Panc1 (cell line): ENCODE results near the gene KRTAP5-1. TPM values are rescaled to one million over a fixed set of nuclear protein-coding genes. Genes with fewer than 3 reads are reported as not detected.

ENCODE experiments used
- ATAC-seq: fragments of 200-7000 bp; cut with Tn5 transposase; 2 replicates; pipeline ENCODE4 v1.9.1; 2020; ENCODE audit warnings: mild to moderate bottlenecking, moderate library complexity
- BruUV-seq: library from RNA; stranded (reverse); fragments of 400-500 nt; replicated peaks from 2 replicates; lab custom pipeline; 2021; lab: Mats Ljungman, UMichigan
- CTCF ChIA-PET: fragments of 300-600 bp; sonication (Branson Sonifier 250); formaldehyde crosslinking; loops from one replicate; lab custom pipeline; 2022; ENCODE audit warnings: antibody characterized with exemption; lab: Charles Lee
- POLR2A ChIA-PET: fragments of 300-600 bp; sonication (Branson Sonifier 250); formaldehyde crosslinking; loops from one replicate; lab custom pipeline; 2022; ENCODE audit warnings: antibody characterized with exemption; lab: Charles Lee
- DNase-seq: peaks from one replicate; pipeline ENCODE4 v3.0.0-alpha.2; 2010; ENCODE audit warnings: low read depth, low spot score
- H3K27ac ChIP-seq: 2 replicates; pipeline ENCODE4 v1.5.1; 2011; ENCODE audit warnings: mild to moderate bottlenecking, low read length, inconsistent platforms
- H3K27me3 ChIP-seq: fragments of 200-500 bp; sonication (Bioruptor generic); 2 replicates; pipeline ENCODE4 v1.6.0; 2014; ENCODE audit warnings: low read length, inconsistent platforms; ENCODE audit not compliant: control insufficient read depth, insufficient read depth
- H3K36me3 ChIP-seq: fragments of 200-500 bp; sonication (Bioruptor generic); 2 replicates; pipeline ENCODE4 v1.5.1; 2014; ENCODE audit warnings: inconsistent platforms, mild to moderate bottlenecking, low read length, moderate library complexity; ENCODE audit not compliant: control insufficient read depth, insufficient read depth
- H3K4me1 ChIP-seq: 2 replicates; pipeline ENCODE4 v1.5.1; 2011; ENCODE audit warnings: inconsistent platforms, mild to moderate bottlenecking, low read length, moderate library complexity; ENCODE audit not compliant: control insufficient read depth, insufficient read depth
- H3K4me3 ChIP-seq, 2 experiments: 2 replicates each; pipeline ENCODE4 v1.5.1; 2011 to 2012; ENCODE audit warnings: low read depth in 2 of 2, low read length in 2 of 2, mild to moderate bottlenecking in 2 of 2, inconsistent platforms in 1 of 2, moderate library complexity in 1 of 2
- H3K9me3 ChIP-seq: fragments of 200-500 bp; sonication (Bioruptor generic); 2 replicates; pipeline ENCODE4 v1.5.1; 2014; ENCODE audit warnings: low read depth, mild to moderate bottlenecking, inconsistent platforms, low read length, moderate library complexity; ENCODE audit not compliant: control insufficient read depth, insufficient read depth
- CTCF ChIP-seq: fragments of 450-650 bp; IDR thresholded peaks from 2 replicates; pipeline ENCODE4 v1.5.1; 2017; ENCODE audit warnings: mild to moderate bottlenecking
- POLR2AphosphoS5 ChIP-seq: IDR thresholded peaks from 2 replicates; pipeline ENCODE4 v1.6.1; 2012; ENCODE audit warnings: mild to moderate bottlenecking, low read depth, low read length, moderate library complexity
- REST ChIP-seq, 2 experiments: IDR thresholded peaks; 2 replicates each; pipeline ENCODE4 v1.6.1; 2011 to 2012; ENCODE audit warnings: low read depth in 2 of 2, control low read depth in 1 of 2, low read length in 1 of 2, mild to moderate bottlenecking in 1 of 2, moderate library complexity in 1 of 2; ENCODE audit not compliant: insufficient read depth in 1 of 2
- SIN3A ChIP-seq: IDR thresholded peaks from 2 replicates; pipeline ENCODE4 v1.6.1; 2012; ENCODE audit warnings: low read depth, mild to moderate bottlenecking, low read length, moderate library complexity, borderline replicate concordance; ENCODE audit not compliant: insufficient read depth
- TCF7L2 ChIP-seq: IDR thresholded peaks from 2 replicates; pipeline ENCODE4 v1.6.1; 2011; ENCODE audit warnings: mild to moderate bottlenecking, low read depth, low read length, inconsistent platforms
- in situ Hi-C: cut with HindIII; loops from 2 replicates; pipeline ENCODE4 v1.10.0; 2016; ENCODE audit warnings: low sequenced_read_pairs, low pct_unique_long_range_greater_than_20kb
- intact Hi-C: fragments of 100-400 bp; cut with micrococcal nuclease; formaldehyde crosslinking; loops from one replicate; pipeline ENCODE4 v1.10.0; 2022; ENCODE audit not compliant: unreplicated experiment
- total RNA-seq: library from RNA; stranded (reverse); gene quantifications from one replicate; pipeline ENCODE4 v1.2.1, GENCODE V29; 2021; ENCODE audit not compliant: unreplicated experiment

Gene KRTAP5-1
- total RNA-seq, 1 experiment from 2014 or later = not detected

- in situ Hi-C loops = no loop called here
- H3K4me3 ChIP-seq = no peak overlapping the region
- H3K27ac ChIP-seq = no peak overlapping the region
- no peaks in the 10 kb centered on the region for H3K36me3 ChIP-seq
- H3K4me1 ChIP-seq = peaks cover 17% of the 10 kb centered on the region
- DNase-seq = no peak
- intact Hi-C loops = no loop called here
- H3K27me3 ChIP-seq = no peaks in the 10 kb centered on the region
- BruUV-seq = no TSS peak
- no peaks in the 10 kb centered on the region for H3K9me3 ChIP-seq
- TF ChIP-seq POLR2AphosphoS5 (no peak), CTCF (no peak), REST (IDR thresholded peaks at IDR 0.05; ENCODE audit: insufficient read depth in 1 of 2, low read depth in 2 of 2, low read length in 1 of 2) (no peak), TCF7L2 (no peak), SIN3A (no peak)
- ChIA-PET POLR2A (no interaction called here), CTCF (no interaction called here)
- no peak for ATAC-seq
These were observed 21.9 kb downstream of the KRTAP5-1 start for GRCh38 chr11:1563149-1563638.

GRCh38 chr11:1562469-1563148 lies 22.5 kb downstream of the KRTAP5-1 start:
- no peak for DNase-seq
- ChIA-PET CTCF (no interaction called here), POLR2A (no interaction called here)
- no peak overlapping the region for H3K4me3 ChIP-seq
- TF ChIP-seq CTCF = no peak
- TF ChIP-seq REST (IDR thresholded peaks at IDR 0.05; ENCODE audit: insufficient read depth in 1 of 2, low read depth in 2 of 2, low read length in 1 of 2) = no peak
- no peak for TF ChIP-seq TCF7L2
- TF ChIP-seq SIN3A = no peak
- no peak for TF ChIP-seq POLR2AphosphoS5
- no TSS peak for BruUV-seq
- intact Hi-C loops (no loop called here), in situ Hi-C loops (no loop called here)
- H3K36me3 ChIP-seq = no peaks in the 10 kb centered on the region
- no peaks in the 10 kb centered on the region for H3K9me3 ChIP-seq
- no peaks in the 10 kb centered on the region for H3K27me3 ChIP-seq
- H3K4me1 ChIP-seq = peaks cover 17% of the 10 kb centered on the region
- no peak overlapping the region for H3K27ac ChIP-seq
- no peak for ATAC-seq
